A549 (cell line): ENCODE results near the gene SLC37A2. TPM values are rescaled to one million over a fixed set of nuclear protein-coding genes. Genes with fewer than 3 reads are reported as not detected.

Source experiments
- ATAC-seq, 2 experiments: fragments of 200-7000 bp in 1 of 2; fragments of >200 bp in 1 of 2; cut with Nextera tagmentation in 1 of 2; cut with Tn5 transposase in 1 of 2; 3 replicates each; pipeline versions ENCODE4 v1.8.0 to v1.9.1; 2018 to 2020; ENCODE audit warnings: mild to moderate bottlenecking in 1 of 2, moderate library complexity in 1 of 2
- CTCF ChIA-PET: fragments of 300-600 bp; sonication (Branson Sonifier 250); formaldehyde crosslinking; extraction: SDS; loops from one replicate; lab custom pipeline; 2021; ENCODE audit warnings: antibody characterized with exemption, inconsistent platforms; lab: Yijun Ruan, JAX
- POLR2A ChIA-PET: fragments of 350-600 bp; formaldehyde crosslinking; extraction: SDS; loops from one replicate; lab custom pipeline; 2021; ENCODE audit warnings: antibody characterized with exemption, inconsistent platforms; lab: Yijun Ruan, JAX
- DNase-seq, 2 experiments: peaks; one replicate each; pipeline versions ENCODE4 v3.0.0 to v3.0.0-alpha.2; 2011 to 2016; ENCODE audit warnings: low read depth in 1 of 2, low spot score in 1 of 2
- FAIRE-seq: peaks from 2 replicates; lab custom pipeline; 2011; peaks lifted over from hg19 to GRCh38; lab: Jason Lieb, UNC
- H3K27ac ChIP-seq, 2 experiments: fragments of >200 bp; sonication (Bioruptor Twin); formaldehyde crosslinking; 3 replicates each; pipeline ENCODE4 v1.5.1; 2016 to 2017
- H3K4me1 ChIP-seq: fragments of >200 bp; sonication (Bioruptor Twin); formaldehyde crosslinking; 3 replicates; pipeline ENCODE4 v1.6.1; 2016
- H3K4me2 ChIP-seq: fragments of >200 bp; sonication (Bioruptor Twin); formaldehyde crosslinking; 3 replicates; pipeline ENCODE4 v1.6.1; 2016
- H3K4me3 ChIP-seq: fragments of >200 bp; sonication (Bioruptor Twin); formaldehyde crosslinking; 3 replicates; pipeline ENCODE4 v1.5.1; 2016
- H3K9me3 ChIP-seq: fragments of >200 bp; sonication (Bioruptor Twin); formaldehyde crosslinking; 3 replicates; pipeline ENCODE4 v1.6.1; 2016
- BHLHE40 ChIP-seq: IDR thresholded peaks from 2 replicates; pipeline ENCODE4 v1.6.1; 2012; ENCODE audit warnings: low read depth, low read length, inconsistent platforms
- EHF ChIP-seq: fragments of 250-450 bp; sonication (Bioruptor Pico); IDR thresholded peaks from 2 replicates; pipeline ENCODE4 v1.5.0; 2020; ENCODE audit warnings: mild to moderate bottlenecking
- FOSL2 ChIP-seq, 2 experiments: fragments of 450-650 bp in 1 of 2; fragments of >200 bp in 1 of 2; sonication (Bioruptor Twin) in 1 of 2; formaldehyde crosslinking; IDR thresholded peaks; 2 replicates each; pipeline versions ENCODE4 v1.5.0 to v1.6.1; 2016 to 2020; ENCODE audit warnings: mild to moderate bottlenecking in 1 of 2, moderate library complexity in 1 of 2
- FOXS1 ChIP-seq: fragments of 250-450 bp; sonication (Bioruptor Pico); IDR thresholded peaks from 2 replicates; pipeline ENCODE4 v1.5.0; 2020; ENCODE audit warnings: mild to moderate bottlenecking, moderate library complexity
- HOXB13 ChIP-seq: fragments of 250-450 bp; sonication (Bioruptor Pico); IDR thresholded peaks from 2 replicates; pipeline ENCODE4 v1.5.0; 2020; ENCODE audit warnings: low read depth, mild to moderate bottlenecking, moderate library complexity
- JUN ChIP-seq, 2 experiments: fragments of >200 bp; sonication (Bioruptor Twin); formaldehyde crosslinking; IDR thresholded peaks; 2 replicates in 1 of 2; 3 replicates in 1 of 2; pipeline ENCODE4 v1.6.1; 2016 to 2017
- KDM1A ChIP-seq: fragments of 200-600 bp; sonication (generic); IDR thresholded peaks from 2 replicates; pipeline ENCODE4 v1.6.1; 2016; ENCODE audit warnings: low read depth, mild to moderate bottlenecking
- MAFK ChIP-seq: fragments of 450-650 bp; IDR thresholded peaks from 2 replicates; pipeline ENCODE4 v1.6.1; 2014; ENCODE audit not compliant: partially characterized antibody
- MYC ChIP-seq: IDR thresholded peaks from 2 replicates; pipeline ENCODE4 v1.6.1; 2012; ENCODE audit warnings: mild to moderate bottlenecking, inconsistent platforms, low read length, improper control_type of control experiment, borderline replicate concordance
- NR3C1 ChIP-seq: fragments of >200 bp; sonication (Bioruptor Twin); formaldehyde crosslinking; IDR thresholded peaks from 3 replicates; pipeline ENCODE4 v1.6.1; 2017
- POLR2A ChIP-seq: IDR thresholded peaks from 2 replicates; pipeline ENCODE4 v1.6.1; 2012; ENCODE audit warnings: mild to moderate bottlenecking, low read length
- RAD21 ChIP-seq, 2 experiments: fragments of >200 bp in 1 of 2; sonication (Bioruptor Twin) in 1 of 2; formaldehyde crosslinking in 1 of 2; IDR thresholded peaks in 1 of 2; conservative IDR thresholded peaks in 1 of 2; 2 replicates in 1 of 2; 3 replicates in 1 of 2; pipeline ENCODE4 v1.6.1; 2012 to 2018; ENCODE audit warnings: inconsistent platforms in 1 of 2
- RFX5 ChIP-seq: fragments of 450-650 bp; IDR thresholded peaks from 2 replicates; pipeline ENCODE4 v1.7.1; 2014; ENCODE audit warnings: antibody characterized with exemption, mild to moderate bottlenecking, moderate library complexity
- SMC3 ChIP-seq: fragments of >200 bp; sonication (Bioruptor Twin); formaldehyde crosslinking; IDR thresholded peaks from 3 replicates; pipeline ENCODE4 v1.6.1; 2018; ENCODE audit warnings: inconsistent platforms
- SREBF2 ChIP-seq: fragments of 450-650 bp; IDR thresholded peaks from 2 replicates; pipeline ENCODE4 v1.6.1; 2014; ENCODE audit warnings: mild to moderate bottlenecking, moderate library complexity
- TFCP2L1 ChIP-seq: fragments of 250-450 bp; sonication (Bioruptor Pico); IDR thresholded peaks from 2 replicates; pipeline ENCODE4 v1.5.0; 2021; ENCODE audit warnings: mild to moderate bottlenecking
- WGBS: methylation state at CpG from one replicate; pipeline ENCODE4 v1.1.6; 2017; ENCODE audit errors: missing lambda C conversion rate; 5-methylcytosine and 5-hydroxymethylcytosine counted together
- polyA plus RNA-seq, 4 experiments: library from polyadenylated mRNA; depleted of rRNA in 3 of 4; stranded (reverse); fragments of >200 nt; fragmentation: RNase III in 1 of 4; extraction: RNeasy Plus Mini Kit Qiagen cat#74134 plus additional on column Dnase treatment in 1 of 4; gene quantifications; 2 replicates in 3 of 4; 3 replicates in 1 of 4; pipeline ENCODE4 v1.2.3, GENCODE V29; 2011 to 2017
- TF ChIP-seq, protein P1 (sequence below): fragments of 250-450 bp; sonication (Bioruptor Pico); IDR thresholded peaks from 2 replicates; pipeline ENCODE4 v1.5.0; 2021; ENCODE audit warnings: mild to moderate bottlenecking, moderate library complexity, borderline replicate concordance
- TF ChIP-seq, protein P2 (sequence below): fragments of 450-650 bp; IDR thresholded peaks from 2 replicates; pipeline ENCODE4 v1.6.1; 2014; ENCODE audit warnings: antibody characterized with exemption
- TF ChIP-seq, protein P3 (sequence below): fragments of 150-350 bp; IDR thresholded peaks from 2 replicates; pipeline ENCODE4 v1.6.1; 2014; ENCODE audit warnings: low read depth, mild to moderate bottlenecking, low read length
- TF ChIP-seq, protein P4 (sequence below): IDR thresholded peaks from 2 replicates; pipeline ENCODE4 v1.6.1; 2012; ENCODE audit warnings: low read depth, borderline replicate concordance
- TF ChIP-seq, protein P5 (sequence below): fragments of >200 bp; sonication (Bioruptor Twin); formaldehyde crosslinking; IDR thresholded peaks from 3 replicates; pipeline ENCODE4 v1.5.1; 2016

The SLC37A2 gene
- polyA plus RNA-seq, 2 of the 4 experiments (the other 2 are of a cell fraction): 0.13 to 0.14 TPM

DNA sequence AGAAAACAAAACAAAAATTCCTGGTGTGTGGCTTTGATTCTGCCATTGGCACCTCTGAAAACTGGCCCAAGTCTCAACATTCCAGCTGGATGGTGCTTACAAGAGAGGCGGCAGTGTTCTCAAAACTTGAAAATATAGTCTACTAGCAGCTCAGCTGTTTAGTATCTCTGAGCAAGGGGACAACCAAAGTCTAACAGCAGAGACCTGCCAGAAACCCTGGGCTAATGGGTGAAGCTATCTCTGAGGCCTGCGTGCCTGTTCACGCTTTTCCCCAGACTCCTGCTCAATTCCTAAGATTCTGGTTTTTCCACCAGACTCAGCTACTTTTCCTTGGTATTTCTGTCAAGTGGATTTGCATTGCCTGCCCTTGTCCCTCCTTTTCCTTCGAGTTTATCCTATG lies 30.4 kb downstream of the SLC37A2 start (continued):
- TF ChIP-seq, protein P1, sequence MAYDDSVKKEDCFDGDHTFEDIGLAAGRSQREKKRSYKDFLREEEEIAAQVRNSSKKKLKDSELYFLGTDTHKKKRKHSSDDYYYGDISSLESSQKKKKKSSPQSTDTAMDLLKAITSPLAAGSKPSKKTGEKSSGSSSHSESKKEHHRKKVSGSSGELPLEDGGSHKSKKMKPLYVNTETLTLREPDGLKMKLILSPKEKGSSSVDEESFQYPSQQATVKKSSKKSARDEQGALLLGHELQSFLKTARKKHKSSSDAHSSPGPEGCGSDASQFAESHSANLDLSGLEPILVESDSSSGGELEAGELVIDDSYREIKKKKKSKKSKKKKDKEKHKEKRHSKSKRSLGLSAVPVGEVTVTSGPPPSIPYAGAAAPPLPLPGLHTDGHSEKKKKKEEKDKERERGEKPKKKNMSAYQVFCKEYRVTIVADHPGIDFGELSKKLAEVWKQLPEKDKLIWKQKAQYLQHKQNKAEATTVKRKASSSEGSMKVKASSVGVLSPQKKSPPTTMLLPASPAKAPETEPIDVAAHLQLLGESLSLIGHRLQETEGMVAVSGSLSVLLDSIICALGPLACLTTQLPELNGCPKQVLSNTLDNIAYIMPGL (CRISPR knock-in tag): no peak
- TF ChIP-seq, protein P2, sequence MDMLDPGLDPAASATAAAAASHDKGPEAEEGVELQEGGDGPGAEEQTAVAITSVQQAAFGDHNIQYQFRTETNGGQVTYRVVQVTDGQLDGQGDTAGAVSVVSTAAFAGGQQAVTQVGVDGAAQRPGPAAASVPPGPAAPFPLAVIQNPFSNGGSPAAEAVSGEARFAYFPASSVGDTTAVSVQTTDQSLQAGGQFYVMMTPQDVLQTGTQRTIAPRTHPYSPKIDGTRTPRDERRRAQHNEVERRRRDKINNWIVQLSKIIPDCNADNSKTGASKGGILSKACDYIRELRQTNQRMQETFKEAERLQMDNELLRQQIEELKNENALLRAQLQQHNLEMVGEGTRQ: no peak
- TF ChIP-seq SMC3 (no peak), JUN (IDR thresholded peaks at IDR 0.05) (no peak), MYC (no peak), BHLHE40 (no peak)
- TF ChIP-seq, protein P3, sequence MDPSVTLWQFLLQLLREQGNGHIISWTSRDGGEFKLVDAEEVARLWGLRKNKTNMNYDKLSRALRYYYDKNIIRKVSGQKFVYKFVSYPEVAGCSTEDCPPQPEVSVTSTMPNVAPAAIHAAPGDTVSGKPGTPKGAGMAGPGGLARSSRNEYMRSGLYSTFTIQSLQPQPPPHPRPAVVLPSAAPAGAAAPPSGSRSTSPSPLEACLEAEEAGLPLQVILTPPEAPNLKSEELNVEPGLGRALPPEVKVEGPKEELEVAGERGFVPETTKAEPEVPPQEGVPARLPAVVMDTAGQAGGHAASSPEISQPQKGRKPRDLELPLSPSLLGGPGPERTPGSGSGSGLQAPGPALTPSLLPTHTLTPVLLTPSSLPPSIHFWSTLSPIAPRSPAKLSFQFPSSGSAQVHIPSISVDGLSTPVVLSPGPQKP: no peak

DNA sequence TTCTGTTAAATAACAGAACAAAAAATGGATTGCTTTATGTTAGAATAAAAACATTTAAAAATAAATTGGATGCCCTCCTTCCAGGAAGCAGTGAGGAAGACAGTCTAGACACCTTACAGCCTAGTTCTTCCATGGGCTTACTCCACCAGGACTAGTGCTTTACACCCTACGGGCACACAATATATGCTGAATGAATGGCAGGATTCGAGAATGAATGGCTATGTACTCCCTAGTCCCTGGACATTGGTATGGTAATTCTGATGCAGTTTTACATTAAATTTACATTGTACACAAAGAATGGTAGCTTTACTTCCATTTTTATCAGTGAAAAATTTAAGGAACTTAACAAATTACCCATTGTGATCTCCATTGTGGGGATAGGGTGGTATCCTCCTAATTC lies 31.6 kb downstream of the SLC37A2 start:
- H3K4me1 ChIP-seq: no peaks in the 10 kb centered on the region
- no peak overlapping the region for H3K4me2 ChIP-seq
- no peak for ATAC-seq
- WGBS: 86% methylated on average over 2 of the region's 2 CpGs
- no peak overlapping the region for H3K4me3 ChIP-seq
- no peak for DNase-seq
- H3K27ac ChIP-seq: no peak overlapping the region
- no peak for FAIRE-seq
- TF ChIP-seq HOXB13 (CRISPR knock-in tag): no peak
- no peak for TF ChIP-seq KDM1A
- no peak for TF ChIP-seq FOSL2 (IDR thresholded peaks at IDR 0.05)
- no peak for TF ChIP-seq FOSL2 (CRISPR knock-in tag; IDR thresholded peaks at IDR 0.05)
- TF ChIP-seq TFCP2L1 (CRISPR knock-in tag): no peak
- no peak for TF ChIP-seq POLR2A
- TF ChIP-seq SMC3: no peak
- no peak for TF ChIP-seq MAFK
- TF ChIP-seq RFX5: no peak
- TF ChIP-seq FOXS1 (CRISPR knock-in tag): no peak
- TF ChIP-seq EHF (CRISPR knock-in tag): no peak
- TF ChIP-seq NR3C1: no peak
- TF ChIP-seq BHLHE40: no peak
- TF ChIP-seq, protein P2: no peak
- TF ChIP-seq SREBF2: no peak
- ChIA-PET POLR2A (no interaction called here), CTCF (no interaction called here)
- H3K9me3 ChIP-seq: no peaks in the 10 kb centered on the region

DNA sequence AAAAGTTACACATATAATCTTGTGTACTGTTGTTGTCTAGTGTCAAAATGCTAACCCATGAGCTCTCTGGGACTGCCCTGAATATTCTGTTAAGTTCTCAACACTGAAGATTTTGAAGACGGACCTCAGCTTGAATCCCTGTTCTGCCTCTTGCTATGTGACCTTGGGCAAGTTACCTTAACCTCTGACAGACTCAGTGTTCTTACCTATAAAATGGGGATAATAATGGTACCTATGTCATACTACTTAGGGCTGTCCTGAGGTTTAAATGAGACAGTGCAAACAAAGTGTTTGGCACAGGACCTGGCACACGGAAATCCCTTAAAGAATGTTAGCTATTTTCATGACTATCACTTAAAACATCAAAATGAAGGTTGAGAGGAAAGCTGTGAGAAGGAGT lies 37.0 kb downstream of the SLC37A2 start:
- POLR2A ChIA-PET: no interaction called here
- no peak overlapping the region for H3K4me2 ChIP-seq
- no peak overlapping the region for H3K27ac ChIP-seq
- 93% methylated on average over 2 of the region's 2 CpGs for WGBS
- H3K4me3 ChIP-seq: no peak overlapping the region
- no peaks in the 10 kb centered on the region for H3K9me3 ChIP-seq
- DNase-seq: no peak
- CTCF ChIA-PET: interaction anchor here (1.3 to 1.6 kb wide), 2 partner anchors 9 to 42 kb away, joined by 4 to 11 read pairs; no protein-coding TSS in a partner anchor
- H3K4me1 ChIP-seq: no peaks in the 10 kb centered on the region
- no peak for TF ChIP-seq RAD21 (conservative IDR thresholded peaks at IDR 0.05 in 1 of 2, IDR thresholded peaks at IDR 0.05 in 1 of 2)
- no peak for TF ChIP-seq BHLHE40
- TF ChIP-seq, protein P4, sequence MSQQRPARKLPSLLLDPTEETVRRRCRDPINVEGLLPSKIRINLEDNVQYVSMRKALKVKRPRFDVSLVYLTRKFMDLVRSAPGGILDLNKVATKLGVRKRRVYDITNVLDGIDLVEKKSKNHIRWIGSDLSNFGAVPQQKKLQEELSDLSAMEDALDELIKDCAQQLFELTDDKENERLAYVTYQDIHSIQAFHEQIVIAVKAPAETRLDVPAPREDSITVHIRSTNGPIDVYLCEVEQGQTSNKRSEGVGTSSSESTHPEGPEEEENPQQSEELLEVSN: no peak
- TF ChIP-seq, protein P5, sequence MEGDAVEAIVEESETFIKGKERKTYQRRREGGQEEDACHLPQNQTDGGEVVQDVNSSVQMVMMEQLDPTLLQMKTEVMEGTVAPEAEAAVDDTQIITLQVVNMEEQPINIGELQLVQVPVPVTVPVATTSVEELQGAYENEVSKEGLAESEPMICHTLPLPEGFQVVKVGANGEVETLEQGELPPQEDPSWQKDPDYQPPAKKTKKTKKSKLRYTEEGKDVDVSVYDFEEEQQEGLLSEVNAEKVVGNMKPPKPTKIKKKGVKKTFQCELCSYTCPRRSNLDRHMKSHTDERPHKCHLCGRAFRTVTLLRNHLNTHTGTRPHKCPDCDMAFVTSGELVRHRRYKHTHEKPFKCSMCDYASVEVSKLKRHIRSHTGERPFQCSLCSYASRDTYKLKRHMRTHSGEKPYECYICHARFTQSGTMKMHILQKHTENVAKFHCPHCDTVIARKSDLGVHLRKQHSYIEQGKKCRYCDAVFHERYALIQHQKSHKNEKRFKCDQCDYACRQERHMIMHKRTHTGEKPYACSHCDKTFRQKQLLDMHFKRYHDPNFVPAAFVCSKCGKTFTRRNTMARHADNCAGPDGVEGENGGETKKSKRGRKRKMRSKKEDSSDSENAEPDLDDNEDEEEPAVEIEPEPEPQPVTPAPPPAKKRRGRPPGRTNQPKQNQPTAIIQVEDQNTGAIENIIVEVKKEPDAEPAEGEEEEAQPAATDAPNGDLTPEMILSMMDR: no peak
- FAIRE-seq: no peak
- ATAC-seq: no peak
